ENCODE measurements around the gene COL6A6.

DNA sequence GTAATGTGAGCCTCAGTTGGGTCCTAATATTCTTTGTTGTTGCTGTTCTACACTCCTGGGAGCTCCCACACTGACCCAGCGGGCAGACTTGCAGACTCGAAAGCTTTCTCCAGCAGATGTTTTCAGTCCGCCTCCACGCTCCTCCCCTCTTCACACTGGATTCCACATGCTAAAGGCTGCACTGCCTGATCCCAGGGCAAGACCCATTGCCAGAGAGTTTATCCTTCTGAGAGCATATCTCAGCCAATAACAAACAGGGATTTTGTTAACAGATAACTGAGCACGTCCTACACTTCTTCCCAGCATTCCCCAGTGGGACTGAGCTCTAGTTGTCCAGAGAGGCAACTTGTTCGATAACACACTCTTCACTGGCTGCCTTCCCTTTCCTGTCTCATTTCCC, 8.0 kb upstream of the COL6A6 start:
- TF ChIP-seq EZH2 (IDR thresholded peaks at IDR 0.05; ENCODE audit: borderline replicate concordance), result no peak
- TF ChIP-seq, protein P1, sequence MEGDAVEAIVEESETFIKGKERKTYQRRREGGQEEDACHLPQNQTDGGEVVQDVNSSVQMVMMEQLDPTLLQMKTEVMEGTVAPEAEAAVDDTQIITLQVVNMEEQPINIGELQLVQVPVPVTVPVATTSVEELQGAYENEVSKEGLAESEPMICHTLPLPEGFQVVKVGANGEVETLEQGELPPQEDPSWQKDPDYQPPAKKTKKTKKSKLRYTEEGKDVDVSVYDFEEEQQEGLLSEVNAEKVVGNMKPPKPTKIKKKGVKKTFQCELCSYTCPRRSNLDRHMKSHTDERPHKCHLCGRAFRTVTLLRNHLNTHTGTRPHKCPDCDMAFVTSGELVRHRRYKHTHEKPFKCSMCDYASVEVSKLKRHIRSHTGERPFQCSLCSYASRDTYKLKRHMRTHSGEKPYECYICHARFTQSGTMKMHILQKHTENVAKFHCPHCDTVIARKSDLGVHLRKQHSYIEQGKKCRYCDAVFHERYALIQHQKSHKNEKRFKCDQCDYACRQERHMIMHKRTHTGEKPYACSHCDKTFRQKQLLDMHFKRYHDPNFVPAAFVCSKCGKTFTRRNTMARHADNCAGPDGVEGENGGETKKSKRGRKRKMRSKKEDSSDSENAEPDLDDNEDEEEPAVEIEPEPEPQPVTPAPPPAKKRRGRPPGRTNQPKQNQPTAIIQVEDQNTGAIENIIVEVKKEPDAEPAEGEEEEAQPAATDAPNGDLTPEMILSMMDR (IDR thresholded peaks at IDR 0.05; ENCODE audit: poor library complexity), result no peak
